NB4 (cell line): ENCODE measurements around the gene ADH4.

Source experiments
- DNase-seq: peaks from one replicate; pipeline ENCODE4 v3.0.0; 2010; ENCODE audit warnings: low read depth
- H3K4me3 ChIP-seq: one replicate; pipeline ENCODE4 v1.5.1; 2011; ENCODE audit warnings: mild to moderate bottlenecking, low read depth, low read length, moderate library complexity
- MYC ChIP-seq: IDR thresholded peaks from 2 replicates; pipeline ENCODE4 v1.6.1; 2011; ENCODE audit warnings: low read depth, low read length
- POLR2A ChIP-seq: IDR thresholded peaks from 2 replicates; pipeline ENCODE4 v1.6.1; 2011; ENCODE audit warnings: mild to moderate bottlenecking; ENCODE audit not compliant: insufficient read length; ENCODE audit errors: extremely low read depth
- TF ChIP-seq, protein P1 (sequence below): IDR thresholded peaks from one replicate; pipeline ENCODE4 v1.5.1; 2012; ENCODE audit warnings: low read depth, low read length
- TF ChIP-seq, protein P2 (sequence below): IDR thresholded peaks from 2 replicates; pipeline ENCODE4 v1.6.1; 2011; ENCODE audit warnings: low read depth, low read length

The ADH4 gene

DNA sequence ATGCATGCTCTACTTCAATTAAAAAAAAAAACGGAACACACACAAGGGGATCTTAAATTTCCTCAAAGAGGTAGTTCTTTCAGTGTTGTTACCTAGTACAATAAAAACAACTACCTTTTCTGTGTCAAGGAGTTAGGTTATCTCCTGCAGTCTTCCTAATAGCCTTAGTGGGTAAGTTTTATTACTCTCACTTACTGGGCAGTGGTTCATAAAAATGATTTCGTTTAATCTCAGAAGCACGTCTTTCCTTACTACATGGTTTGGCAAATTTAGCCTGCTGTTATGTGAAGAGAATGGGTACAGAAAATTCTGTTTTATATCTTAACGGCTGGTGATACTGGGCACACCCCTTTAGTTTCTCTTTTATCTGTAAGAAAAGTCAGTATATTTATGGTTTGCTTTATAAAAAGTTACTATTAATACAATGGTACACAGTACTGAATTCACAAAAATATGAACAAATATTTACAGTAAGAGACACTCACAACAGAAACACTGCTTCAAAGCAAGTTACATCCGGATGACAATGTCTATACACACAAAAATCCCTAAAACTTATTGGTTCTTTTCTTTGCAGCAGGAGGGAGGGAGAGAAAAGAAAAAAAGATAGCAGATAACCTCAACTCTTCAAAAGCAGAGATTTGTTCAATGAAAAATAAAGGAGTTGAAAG is 64.3 kb downstream of the ADH4 start:
- no peak overlapping the region for H3K4me3 ChIP-seq
- no peak for DNase-seq
- TF ChIP-seq, protein P1, sequence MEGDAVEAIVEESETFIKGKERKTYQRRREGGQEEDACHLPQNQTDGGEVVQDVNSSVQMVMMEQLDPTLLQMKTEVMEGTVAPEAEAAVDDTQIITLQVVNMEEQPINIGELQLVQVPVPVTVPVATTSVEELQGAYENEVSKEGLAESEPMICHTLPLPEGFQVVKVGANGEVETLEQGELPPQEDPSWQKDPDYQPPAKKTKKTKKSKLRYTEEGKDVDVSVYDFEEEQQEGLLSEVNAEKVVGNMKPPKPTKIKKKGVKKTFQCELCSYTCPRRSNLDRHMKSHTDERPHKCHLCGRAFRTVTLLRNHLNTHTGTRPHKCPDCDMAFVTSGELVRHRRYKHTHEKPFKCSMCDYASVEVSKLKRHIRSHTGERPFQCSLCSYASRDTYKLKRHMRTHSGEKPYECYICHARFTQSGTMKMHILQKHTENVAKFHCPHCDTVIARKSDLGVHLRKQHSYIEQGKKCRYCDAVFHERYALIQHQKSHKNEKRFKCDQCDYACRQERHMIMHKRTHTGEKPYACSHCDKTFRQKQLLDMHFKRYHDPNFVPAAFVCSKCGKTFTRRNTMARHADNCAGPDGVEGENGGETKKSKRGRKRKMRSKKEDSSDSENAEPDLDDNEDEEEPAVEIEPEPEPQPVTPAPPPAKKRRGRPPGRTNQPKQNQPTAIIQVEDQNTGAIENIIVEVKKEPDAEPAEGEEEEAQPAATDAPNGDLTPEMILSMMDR = no peak
- TF ChIP-seq POLR2A (no peak), MYC (no peak)
- TF ChIP-seq, protein P2, sequence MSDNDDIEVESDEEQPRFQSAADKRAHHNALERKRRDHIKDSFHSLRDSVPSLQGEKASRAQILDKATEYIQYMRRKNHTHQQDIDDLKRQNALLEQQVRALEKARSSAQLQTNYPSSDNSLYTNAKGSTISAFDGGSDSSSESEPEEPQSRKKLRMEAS = no peak

DNA sequence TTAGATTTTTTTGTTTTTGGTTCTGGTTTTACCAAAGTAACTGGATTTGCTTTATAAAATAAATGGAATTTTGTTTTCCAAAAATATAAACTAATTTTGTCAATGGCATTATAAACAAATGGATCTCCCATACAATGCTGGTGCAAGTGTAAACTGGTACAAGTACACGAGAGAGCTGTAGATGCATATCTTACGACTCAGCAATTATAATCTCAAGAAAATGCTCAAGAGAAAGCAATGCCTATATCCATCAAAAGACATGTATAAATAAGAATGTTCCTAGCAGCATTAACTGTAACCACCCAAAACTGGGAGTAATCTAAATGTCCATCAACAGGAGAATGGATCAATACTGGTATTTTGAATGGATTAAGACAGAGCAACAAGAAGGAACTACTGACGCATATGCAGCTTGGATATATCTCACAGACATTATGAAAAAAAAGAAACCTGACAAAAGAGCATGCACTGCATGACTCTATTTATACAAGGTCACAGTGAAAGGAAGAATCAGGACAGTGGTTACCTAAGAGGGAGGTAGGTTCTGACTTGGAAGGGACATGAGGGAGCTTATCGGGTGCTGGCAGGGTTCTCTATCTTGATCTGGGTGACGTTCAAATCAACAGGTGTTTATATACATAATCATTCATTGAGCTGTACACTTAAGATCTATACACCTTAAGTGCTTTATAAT is 65.0 kb downstream of the ADH4 start:
- no peak for TF ChIP-seq POLR2A
- TF ChIP-seq, protein P2 = no peak
- TF ChIP-seq MYC = no peak
- TF ChIP-seq, protein P1 = no peak
- DNase-seq = no peak
- no peak overlapping the region for H3K4me3 ChIP-seq

DNA sequence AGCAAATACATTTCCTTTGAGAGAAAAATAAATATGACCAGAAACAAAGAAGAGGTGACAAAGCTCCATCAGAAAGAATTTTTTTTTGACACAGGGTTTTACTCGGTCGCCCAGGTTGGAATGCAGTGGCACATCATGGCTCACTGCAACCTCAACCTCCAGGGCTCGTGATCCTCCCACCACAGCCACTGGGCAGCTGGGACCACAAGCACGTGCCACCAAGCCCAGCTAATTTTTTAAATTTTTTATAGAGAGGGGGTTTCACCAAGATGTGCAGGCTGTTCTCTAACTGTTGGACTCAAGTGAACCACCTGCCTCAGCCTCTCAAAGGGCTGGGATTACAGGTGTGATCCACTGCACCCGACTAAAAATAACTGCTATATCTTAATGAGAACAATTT is 65.8 kb downstream of the ADH4 start:
- H3K4me3 ChIP-seq = no peak overlapping the region
- no peak for DNase-seq
- TF ChIP-seq POLR2A = no peak
- no peak for TF ChIP-seq MYC
- TF ChIP-seq, protein P2 = no peak
- TF ChIP-seq, protein P1 = no peak

DNA sequence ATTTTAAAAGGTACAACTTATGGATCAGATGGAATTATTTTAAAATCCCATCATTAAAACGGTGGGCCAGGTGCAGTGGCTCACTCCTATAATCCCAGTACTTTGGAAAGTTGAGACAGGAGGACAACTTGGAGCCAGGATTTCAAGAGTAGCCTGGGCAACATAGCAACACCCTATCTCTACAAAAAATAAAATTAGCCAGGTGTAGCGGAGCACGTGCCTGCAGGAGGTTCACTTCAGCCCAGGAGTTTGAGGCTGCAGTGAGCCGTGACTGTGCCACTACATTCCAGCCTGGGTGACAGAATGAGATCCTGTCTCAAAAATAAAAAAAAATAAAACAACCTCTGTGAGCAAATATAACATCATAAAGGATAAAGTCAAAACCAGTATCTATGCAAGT is 66.9 kb downstream of the ADH4 start:
- TF ChIP-seq POLR2A (no peak), MYC (no peak)
- TF ChIP-seq, protein P1 = no peak
- TF ChIP-seq, protein P2 = no peak
- no peak for DNase-seq
- H3K4me3 ChIP-seq = no peak overlapping the region

DNA sequence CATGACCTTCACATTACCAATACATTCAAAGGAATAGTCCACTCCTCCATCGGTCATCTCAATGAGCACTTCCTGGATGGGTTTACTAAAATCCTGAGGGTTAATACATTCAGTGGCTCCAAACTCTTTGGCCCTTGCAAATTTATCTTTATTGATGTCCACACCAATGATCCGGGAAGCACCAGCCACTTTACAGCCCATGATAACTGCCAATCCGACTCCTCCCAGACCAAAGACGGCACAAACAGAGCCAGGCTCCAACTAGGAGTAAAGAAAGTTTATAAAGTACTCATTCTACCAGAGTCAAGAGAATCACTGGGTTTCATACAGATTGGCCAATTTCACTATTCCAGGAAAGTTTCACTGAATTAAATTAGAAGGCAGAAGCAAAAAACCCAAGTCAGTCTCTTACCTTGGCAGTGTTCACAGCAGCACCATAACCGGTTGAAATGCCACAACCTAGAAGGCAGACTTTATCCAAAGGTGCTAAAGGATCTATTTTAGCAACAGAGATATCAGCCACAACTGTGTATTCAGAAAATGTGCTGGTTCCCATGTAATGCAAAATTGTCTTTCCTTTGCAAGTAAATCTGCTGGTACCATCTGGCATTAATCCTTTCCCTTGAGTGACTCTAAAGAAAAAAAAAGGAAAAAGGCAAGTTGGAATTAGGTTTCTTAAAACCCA is 67.7 kb downstream of the ADH4 start:
- no peak for DNase-seq
- no peak overlapping the region for H3K4me3 ChIP-seq
- TF ChIP-seq, protein P1 = no peak
- TF ChIP-seq, protein P2 = no peak
- TF ChIP-seq POLR2A (no peak), MYC (no peak)
